Cortex of kidney (tissue), 1 donor: Measurements from ENCODE around the gene CPNE7.

ENCODE experiments used
- DNase-seq: peaks from one replicate; lab custom pipeline; 2025; lab: John Stamatoyannopoulos, UW

Gene CPNE7

GRCh38 chr16:89605186-89605970, 29.8 kb downstream of the CPNE7 start:
- no peak for DNase-seq

- no peak for DNase-seq
Measured at GRCh38 chr16:89606006-89606405, 30.4 kb downstream of the CPNE7 start.

GRCh38 chr16:89607453-89607852, 31.9 kb downstream of the CPNE7 start:
- no peak for DNase-seq

GRCh38 chr16:89607937-89608740, 32.6 kb downstream of the CPNE7 start:
- no peak for DNase-seq

GRCh38 chr16:89610108-89610453, 34.5 kb downstream of the CPNE7 start:
- DNase-seq = no peak

- DNase-seq = no peak
Measured at GRCh38 chr16:89612415-89613166, 37.0 kb downstream of the CPNE7 start.

GRCh38 chr16:89613231-89613953, 37.8 kb downstream of the CPNE7 start, which contains the start of gene DPEP1:
Gene DPEP1 (plus strand): TSS chr16:89613642. CDS start chr16:89630411, 16,769 bp downstream.
- DNase-seq = no peak

- no peak for DNase-seq
Measured at GRCh38 chr16:89613954-89614459, 38.4 kb downstream of the CPNE7 start.

- no peak for DNase-seq
Measured at GRCh38 chr16:89615176-89615575, 39.6 kb downstream of the CPNE7 start.

GRCh38 chr16:89615596-89616090, 40.1 kb downstream of the CPNE7 start:
- no peak for DNase-seq

GRCh38 chr16:89616623-89617022, 41.1 kb downstream of the CPNE7 start:
- no peak for DNase-seq

GRCh38 chr16:89617036-89617435, 41.5 kb downstream of the CPNE7 start:
- no peak for DNase-seq

- DNase-seq = no peak
Measured at GRCh38 chr16:89618109-89618998, 42.8 kb downstream of the CPNE7 start.

- DNase-seq = no peak
Measured at GRCh38 chr16:89619840-89620239, 44.3 kb downstream of the CPNE7 start.

- DNase-seq = no peak
Measured at GRCh38 chr16:89620406-89620841, 44.9 kb downstream of the CPNE7 start.

GRCh38 chr16:89621136-89621697, 45.7 kb downstream of the CPNE7 start:
- no peak for DNase-seq

- no peak for DNase-seq
Measured at GRCh38 chr16:89621698-89622409, 46.3 kb downstream of the CPNE7 start.

GRCh38 chr16:89623511-89624261, 48.1 kb downstream of the CPNE7 start:
- no peak for DNase-seq
